ENCODE data around the gene GIPC1.
A peak's percentile ranks its signal among the peaks of the same experiment; 100 is the strongest.

The GIPC1 gene

DNA sequence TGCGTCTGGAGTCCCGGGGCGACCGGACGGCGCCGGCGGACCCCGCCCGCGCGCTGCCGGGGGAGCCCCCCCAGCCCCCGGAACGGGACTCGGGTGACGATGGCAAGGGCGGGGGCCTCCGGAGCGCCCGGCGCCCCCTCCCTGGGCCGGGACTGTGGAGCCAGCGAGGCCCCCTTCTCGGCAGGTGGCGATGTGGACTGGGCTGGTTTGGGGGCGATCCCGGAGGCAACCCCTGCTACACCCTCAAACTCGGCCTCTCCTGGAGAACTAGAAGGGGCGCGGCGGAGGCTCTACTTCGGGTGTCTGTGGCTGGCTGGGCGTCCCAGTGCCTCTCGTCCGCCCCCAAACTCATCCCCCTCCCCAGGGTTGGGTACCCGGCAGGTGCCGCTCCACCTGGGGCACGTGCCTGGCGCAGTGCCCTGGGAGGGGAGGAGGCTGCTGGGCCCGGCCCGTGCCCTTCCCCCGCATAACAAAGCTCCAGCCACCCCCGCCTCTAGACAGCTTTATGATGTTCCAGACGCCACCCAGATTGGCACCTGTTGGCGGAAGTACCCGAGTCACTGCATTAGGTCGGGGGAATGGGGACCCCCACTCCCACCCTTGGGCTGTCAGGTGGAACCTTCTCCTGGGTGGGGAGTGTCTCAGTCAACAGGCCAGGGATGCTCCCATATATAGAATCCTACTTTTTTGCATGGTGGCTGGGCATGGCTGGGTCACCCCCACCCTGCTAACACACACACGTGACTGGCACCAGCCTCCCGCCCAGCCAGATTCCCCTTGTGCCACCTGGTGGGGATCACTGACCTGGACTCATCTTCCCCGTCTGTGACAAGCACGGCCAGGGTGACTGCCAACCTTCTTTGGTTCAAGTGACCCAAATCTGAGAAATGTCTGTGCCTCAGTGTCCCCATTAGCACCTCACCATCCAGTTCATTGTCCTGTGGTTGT is 62.1 kb downstream of the GIPC1 start:
- no peak for DNase-seq

DNA sequence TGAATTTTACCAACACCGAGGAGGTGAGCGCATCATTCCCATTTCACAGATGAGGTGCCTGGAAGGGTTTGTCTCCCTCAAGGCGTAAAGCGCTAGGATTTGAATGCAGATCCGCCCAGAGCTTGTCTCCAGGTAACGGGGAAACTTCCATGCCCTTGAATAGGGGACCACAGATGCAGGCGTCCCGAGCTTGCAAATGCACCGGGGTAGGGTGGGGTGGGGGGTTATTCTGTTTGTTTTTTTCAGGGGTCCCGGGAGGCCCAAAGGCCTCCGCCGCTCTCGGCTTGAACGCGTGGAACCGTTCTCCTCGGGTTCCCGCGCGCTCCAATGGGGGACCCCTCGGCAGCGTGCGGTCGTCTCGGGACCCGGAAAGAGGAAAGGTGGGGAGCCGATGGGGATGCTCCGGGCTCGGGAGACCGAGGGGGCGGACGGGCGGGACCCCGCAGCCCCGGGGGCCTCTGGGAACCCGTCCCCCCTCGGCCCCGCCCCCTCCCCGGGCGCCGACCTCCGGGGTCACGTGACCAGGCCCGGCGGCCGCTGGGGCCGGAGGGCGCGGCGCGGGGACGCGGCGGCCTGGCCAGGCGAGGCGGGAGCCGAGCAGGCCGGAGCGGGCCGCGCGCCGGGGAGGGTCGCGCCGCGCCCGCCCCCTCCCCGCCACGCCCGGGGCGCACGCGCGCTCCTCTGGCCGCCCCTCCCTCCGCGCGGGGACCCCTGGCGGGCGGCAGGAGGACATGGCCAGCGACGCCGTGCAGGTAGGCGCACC is 63.0 kb downstream of the GIPC1 start, which contains the start of gene PKN1:
TSS of gene PKN1 (plus strand) at position 516 of the 763 bp plus-strand sequence. CDS start at position 732, 216 bp downstream.
- DNase-seq, result peak; percentile 47

DNA sequence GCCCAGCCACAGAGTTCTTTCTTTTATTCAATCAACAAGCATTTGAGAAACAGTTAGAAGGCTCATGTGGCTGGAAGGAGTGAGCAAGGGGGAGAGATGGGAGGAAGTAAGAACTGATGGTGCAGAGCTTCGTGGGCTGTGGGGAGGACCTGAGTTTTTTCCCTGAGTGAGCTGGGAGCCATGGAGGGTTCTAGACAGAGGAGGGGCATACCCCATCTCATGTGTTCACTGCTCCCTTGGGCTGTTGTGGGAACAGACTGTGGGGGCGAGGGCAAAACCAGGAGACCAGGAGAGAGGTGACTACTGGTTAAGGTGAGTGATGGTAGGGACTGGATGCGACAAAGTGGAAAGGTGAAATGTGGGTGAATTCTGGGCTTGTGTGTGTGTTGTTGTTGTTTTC is 65.2 kb downstream of the GIPC1 start:
- DNase-seq, result no peak

DNA sequence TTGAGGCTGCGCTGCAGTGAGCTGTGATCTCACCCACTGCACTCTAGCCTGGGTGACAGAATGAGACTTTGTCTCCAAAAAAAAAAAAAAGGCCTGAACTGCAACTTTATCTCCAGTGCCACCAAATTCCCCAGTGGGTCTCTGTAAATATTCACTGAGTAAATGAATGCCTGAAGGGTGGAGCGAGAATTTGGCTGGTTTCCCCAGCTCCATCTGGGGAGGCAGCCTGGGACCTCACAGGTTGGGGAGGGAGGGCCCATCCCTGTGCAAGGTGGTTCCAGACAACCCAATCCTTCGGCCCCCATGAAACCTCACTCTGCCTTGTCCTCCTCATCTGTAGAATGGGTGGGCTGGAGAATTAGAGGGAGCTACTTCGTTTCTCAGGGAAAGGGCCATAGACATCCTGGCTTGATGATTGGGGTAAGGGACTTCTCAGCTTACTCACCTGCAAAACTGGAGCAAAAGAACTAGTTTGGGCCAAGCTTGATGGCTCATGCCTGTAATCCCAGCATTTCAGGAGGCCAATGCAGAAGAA is 67.0 kb downstream of the GIPC1 start:
- DNase-seq, result no peak
